Spinal cord (tissue), 4 donors: ENCODE measurements around the gene MRPL57. TPM values are rescaled to one million over a fixed set of nuclear protein-coding genes. Genes with fewer than 3 reads are reported as not detected.
A peak's percentile ranks its signal among the peaks of the same experiment; 100 is the strongest.

Source experiments
- polyA plus RNA-seq, 2 donors: library from polyadenylated mRNA; unstranded; fragments of 120-200 nt; gene quantifications; one replicate each; pipeline ENCODE4 v1.2.1, GENCODE V29; 2013; ENCODE audit not compliant: insufficient read length in 2 of 2
- small RNA-seq: library from RNA; depleted of rRNA; stranded (forward); fragments of <200 nt; gene quantifications from one replicate; pipeline ENCODE3, GENCODE V24; 2014; ENCODE audit warnings: low replicate concordance
- total RNA-seq, 2 donors: library from RNA; depleted of rRNA in 1 of 2; stranded (reverse); fragments of 120-200 nt in 1 of 2; fragments of >200 nt in 1 of 2; gene quantifications; one replicate each; pipeline versions ENCODE4 v1.2.3 to v1.2.4, GENCODE V29; 2013 to 2014

The MRPL57 gene
- total and polyA plus RNA-seq, 4 donors, result 21.9 to 34.9 (median 32.0) TPM

Small RNA genes lying within 50 kb of the gene (small RNA-seq; reads per million reads assigned to genes)
- not detected for gene AL158032.1
- gene RF00086, result 2.3 reads per million, percentile 91 among the genes with 10 or more reads in this experiment

Other genes starting within 250 kb of the MRPL57 start
- gene LATS2, start 115.1 kb upstream of the MRPL57 start, total RNA-seq, result 10 to 100 TPM in 1 of 2 donors, 1 to 10 TPM in 1; 8.1 to 12.1 TPM
- gene LATS2, start 115.1 kb upstream of the MRPL57 start, polyA plus RNA-seq, result 1 to 10 TPM; 8.1 to 9.0 TPM
- 100 to 1,000 TPM in 1 of 2 donors, 10 to 100 TPM in 1; 53.8 to 152 TPM for gene SAP18, start 36.5 kb upstream of the MRPL57 start, total RNA-seq
- gene SAP18, start 36.5 kb upstream of the MRPL57 start, polyA plus RNA-seq, result 100 to 1,000 TPM; 237 to 248 TPM
- 1 to 10 TPM; 6.6 to 7.7 TPM for gene SKA3, start 106 bp upstream of the MRPL57 start, total RNA-seq
- gene SKA3, start 106 bp upstream of the MRPL57 start, polyA plus RNA-seq, result 1 to 10 TPM; 7.2 to 9.2 TPM